ENCODE results near the gene SNAPC2. TPM values are rescaled to one million over a fixed set of nuclear protein-coding genes. Genes with fewer than 3 reads are reported as not detected.

The SNAPC2 gene
- total and polyA plus RNA-seq, 2 of the 13 experiments (the other 11 are each of a cell fraction or from before 2014, with no cell fraction given): 10.2 to 12.7 TPM

DNA sequence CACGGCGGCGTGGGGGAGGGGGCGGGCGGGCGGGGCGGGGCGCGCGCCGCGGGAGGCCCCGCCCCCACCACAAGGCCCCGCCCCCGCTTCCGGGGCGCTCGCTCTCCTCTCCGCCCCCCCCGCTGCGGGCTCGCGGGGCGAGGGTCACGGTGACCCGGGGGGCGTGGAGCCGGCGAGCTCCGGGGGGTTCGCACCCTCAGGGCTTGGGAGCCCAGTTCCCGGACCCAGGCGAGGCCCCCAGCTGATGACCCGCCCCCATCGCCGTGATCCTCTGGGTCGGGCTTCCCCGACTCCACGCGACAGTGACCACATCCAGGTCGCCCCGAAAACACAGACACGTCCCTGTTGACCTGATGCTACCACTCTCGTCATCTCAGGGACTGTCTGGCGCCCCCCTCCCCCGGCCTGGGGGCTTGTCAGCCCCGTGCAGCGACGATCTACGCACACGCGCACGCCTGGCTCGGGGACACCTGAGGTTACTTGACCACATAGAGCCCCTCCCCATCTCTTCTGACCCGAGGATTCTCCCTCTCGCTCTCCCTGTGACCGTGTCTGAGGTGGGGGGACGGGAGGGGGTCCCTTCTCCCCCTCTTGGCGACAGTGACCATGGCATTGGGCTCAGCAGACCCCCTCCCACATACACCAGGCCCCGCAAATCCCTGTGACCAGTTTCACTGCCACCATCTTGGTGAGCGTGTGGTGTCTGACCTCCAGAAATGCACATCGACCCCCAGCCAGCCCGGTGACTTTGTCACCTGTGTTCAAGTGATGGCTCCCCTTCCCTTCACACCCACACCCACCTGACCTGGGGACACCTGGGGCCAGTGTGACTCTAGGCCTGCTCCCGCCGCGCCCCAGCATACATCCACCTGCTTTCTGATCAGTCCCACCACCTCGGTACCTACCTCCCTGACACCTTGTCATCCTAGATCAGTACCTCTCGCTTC lies 15.8 kb upstream of the SNAPC2 start (continued):
- TF ChIP-seq ZNF256 (CRISPR knock-in tag; conservative IDR thresholded peaks at IDR 0.05): no peak
- TF ChIP-seq XBP1 (CRISPR knock-in tag; IDR thresholded peaks at IDR 0.05): no peak
- no peak; the same call in 1 of the 2 replicates for TF ChIP-seq HDAC1 (CRISPR knock-in tag; IDR thresholded peaks at IDR 0.05)
- no peak for TF ChIP-seq ZZZ3 (CRISPR knock-in tag; IDR thresholded peaks at IDR 0.05; ENCODE audit: borderline replicate concordance)
- TF ChIP-seq PHF5A (CRISPR knock-in tag; IDR thresholded peaks at IDR 0.05; ENCODE audit: low read depth, unreplicated experiment): no peak
- TF ChIP-seq YEATS2 (CRISPR knock-in tag; IDR thresholded peaks at IDR 0.05; ENCODE audit: borderline replicate concordance): no peak
- no peak for TF ChIP-seq ZEB1 (IDR thresholded peaks at IDR 0.05; ENCODE audit: insufficient replicate concordance, low read depth)
- no peak for TF ChIP-seq FOXP1 (IDR thresholded peaks at IDR 0.05)
- TF ChIP-seq FOXP1 (CRISPR knock-in tag; IDR thresholded peaks at IDR 0.05): no peak
- TF ChIP-seq POLR2AphosphoS2 (IDR thresholded peaks at IDR 0.05; ENCODE audit: low read depth, low read length): no peak
- TF ChIP-seq PAX8 (CRISPR knock-in tag; IDR thresholded peaks at IDR 0.05; ENCODE audit: borderline replicate concordance): no peak
- TF ChIP-seq, protein P1, sequence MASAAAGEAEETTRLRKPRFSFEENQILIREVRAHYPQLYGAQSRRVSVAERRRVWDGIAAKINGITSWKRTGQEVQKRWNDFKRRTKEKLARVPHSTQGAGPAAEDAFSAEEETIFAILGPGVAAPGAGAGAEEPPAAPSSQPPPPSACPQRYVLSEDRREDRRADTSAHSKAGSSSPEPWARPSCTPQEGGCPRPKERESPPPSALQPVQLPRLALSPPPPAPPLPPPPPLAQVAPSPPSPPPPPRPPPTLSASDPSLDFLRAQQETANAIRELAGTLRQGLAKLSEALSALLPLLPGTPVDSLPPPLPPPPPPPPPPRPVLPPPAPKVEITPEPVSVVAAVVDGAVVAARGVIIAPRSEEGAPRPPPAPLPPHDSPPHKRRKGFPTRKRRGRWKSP (CRISPR knock-in tag; IDR thresholded peaks at IDR 0.05): no peak
- TF ChIP-seq, protein P2, sequence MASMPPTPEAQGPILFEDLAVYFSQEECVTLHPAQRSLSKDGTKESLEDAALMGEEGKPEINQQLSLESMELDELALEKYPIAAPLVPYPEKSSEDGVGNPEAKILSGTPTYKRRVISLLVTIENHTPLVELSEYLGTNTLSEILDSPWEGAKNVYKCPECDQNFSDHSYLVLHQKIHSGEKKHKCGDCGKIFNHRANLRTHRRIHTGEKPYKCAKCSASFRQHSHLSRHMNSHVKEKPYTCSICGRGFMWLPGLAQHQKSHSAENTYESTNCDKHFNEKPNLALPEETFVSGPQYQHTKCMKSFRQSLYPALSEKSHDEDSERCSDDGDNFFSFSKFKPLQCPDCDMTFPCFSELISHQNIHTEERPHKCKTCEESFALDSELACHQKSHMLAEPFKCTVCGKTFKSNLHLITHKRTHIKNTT (CRISPR knock-in tag; IDR thresholded peaks at IDR 0.05): no peak
- TF ChIP-seq, protein P3, sequence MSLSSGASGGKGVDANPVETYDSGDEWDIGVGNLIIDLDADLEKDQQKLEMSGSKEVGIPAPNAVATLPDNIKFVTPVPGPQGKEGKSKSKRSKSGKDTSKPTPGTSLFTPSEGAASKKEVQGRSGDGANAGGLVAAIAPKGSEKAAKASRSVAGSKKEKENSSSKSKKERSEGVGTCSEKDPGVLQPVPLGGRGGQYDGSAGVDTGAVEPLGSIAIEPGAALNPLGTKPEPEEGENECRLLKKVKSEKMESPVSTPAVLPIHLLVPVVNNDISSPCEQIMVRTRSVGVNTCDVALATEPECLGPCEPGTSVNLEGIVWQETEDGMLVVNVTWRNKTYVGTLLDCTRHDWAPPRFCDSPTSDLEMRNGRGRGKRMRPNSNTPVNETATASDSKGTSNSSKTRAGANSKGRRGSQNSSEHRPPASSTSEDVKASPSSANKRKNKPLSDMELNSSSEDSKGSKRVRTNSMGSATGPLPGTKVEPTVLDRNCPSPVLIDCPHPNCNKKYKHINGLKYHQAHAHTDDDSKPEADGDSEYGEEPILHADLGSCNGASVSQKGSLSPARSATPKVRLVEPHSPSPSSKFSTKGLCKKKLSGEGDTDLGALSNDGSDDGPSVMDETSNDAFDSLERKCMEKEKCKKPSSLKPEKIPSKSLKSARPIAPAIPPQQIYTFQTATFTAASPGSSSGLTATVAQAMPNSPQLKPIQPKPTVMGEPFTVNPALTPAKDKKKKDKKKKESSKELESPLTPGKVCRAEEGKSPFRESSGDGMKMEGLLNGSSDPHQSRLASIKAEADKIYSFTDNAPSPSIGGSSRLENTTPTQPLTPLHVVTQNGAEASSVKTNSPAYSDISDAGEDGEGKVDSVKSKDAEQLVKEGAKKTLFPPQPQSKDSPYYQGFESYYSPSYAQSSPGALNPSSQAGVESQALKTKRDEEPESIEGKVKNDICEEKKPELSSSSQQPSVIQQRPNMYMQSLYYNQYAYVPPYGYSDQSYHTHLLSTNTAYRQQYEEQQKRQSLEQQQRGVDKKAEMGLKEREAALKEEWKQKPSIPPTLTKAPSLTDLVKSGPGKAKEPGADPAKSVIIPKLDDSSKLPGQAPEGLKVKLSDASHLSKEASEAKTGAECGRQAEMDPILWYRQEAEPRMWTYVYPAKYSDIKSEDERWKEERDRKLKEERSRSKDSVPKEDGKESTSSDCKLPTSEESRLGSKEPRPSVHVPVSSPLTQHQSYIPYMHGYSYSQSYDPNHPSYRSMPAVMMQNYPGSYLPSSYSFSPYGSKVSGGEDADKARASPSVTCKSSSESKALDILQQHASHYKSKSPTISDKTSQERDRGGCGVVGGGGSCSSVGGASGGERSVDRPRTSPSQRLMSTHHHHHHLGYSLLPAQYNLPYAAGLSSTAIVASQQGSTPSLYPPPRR (CRISPR knock-in tag; IDR thresholded peaks at IDR 0.05; ENCODE audit: borderline replicate concordance): 0 out of 2 replicates have a peak, but pooled peaks have one; percentile 6
- TF ChIP-seq MED13 (CRISPR knock-in tag; IDR thresholded peaks at IDR 0.05): no peak
- TF ChIP-seq TAF15 (IDR thresholded peaks at IDR 0.05; ENCODE audit: low read depth, low read length, poor library complexity, severe bottlenecking): no peak
